ENCODE measurements around the gene COCH. TPM values are rescaled to one million over a fixed set of nuclear protein-coding genes. Genes with fewer than 3 reads are reported as not detected.
"Not testable (repeated sequence)": the region's sequence is repeated elsewhere in the genome, so short reads cannot be mapped to it uniquely, and the experiment has no call there.

The COCH gene
- total RNA-seq, 1 experiment from 2014 or later: 28.2 TPM

DNA sequence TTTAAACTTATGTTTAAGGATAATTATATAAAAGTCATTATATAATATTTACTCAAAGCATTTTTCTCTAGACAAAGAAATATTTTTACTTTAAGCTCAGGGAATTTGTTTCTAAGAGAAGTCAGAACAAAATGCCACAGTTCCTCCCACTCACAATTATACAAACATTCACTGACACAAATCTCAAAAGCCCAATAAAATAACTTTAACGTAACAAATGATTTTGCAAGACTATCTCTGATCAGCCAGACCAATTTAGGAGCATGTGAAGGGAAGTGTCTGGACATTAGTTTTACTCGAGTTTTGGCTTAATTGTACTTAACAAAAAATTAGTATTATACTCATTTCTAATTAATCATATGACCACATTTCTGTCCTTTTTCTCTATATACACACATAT lies 41.2 kb downstream of the COCH start:
- no peak for DNase-seq (ENCODE audit: extremely low read depth, low read depth)

DNA sequence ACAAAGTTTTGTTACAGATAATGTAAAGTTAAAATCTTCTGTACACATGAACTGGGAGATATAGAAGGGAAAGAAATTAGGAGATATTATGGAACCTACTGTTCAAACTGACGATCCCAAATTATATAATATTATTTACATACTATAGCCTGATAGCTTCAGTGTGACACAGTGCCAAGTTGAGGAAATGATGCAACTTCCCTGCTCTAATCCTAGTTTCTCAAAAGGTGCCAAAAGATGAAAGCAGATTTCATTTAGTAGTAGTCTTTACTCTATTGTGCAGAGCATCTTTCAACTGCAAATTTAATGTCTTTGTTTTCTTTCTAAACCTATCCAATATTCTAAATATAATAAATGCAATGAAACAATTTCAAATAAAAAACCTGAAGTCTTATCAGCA lies 46.9 kb downstream of the COCH start:
- DNase-seq (ENCODE audit: extremely low read depth, low read depth): no peak

DNA sequence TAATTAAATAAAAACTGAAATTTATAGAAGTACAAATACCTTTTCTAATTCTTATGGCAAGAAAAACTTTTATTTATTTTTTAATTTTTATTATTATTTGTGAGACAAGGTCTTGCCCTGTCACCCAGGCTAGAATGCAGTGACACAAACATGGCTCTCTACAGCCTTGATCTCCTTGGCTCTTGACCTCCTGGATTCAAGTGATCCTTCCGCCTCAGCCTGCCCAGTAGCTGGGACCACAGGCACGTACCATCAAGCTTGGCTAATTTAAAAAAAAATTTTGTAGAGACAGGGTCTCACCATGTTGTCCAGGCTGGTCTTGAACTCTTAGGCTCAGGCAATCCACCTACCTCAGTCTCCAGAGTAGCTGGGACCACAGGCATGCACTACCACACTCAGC lies 47.4 kb downstream of the COCH start:
- DNase-seq (ENCODE audit: extremely low read depth, low read depth): no peak

DNA sequence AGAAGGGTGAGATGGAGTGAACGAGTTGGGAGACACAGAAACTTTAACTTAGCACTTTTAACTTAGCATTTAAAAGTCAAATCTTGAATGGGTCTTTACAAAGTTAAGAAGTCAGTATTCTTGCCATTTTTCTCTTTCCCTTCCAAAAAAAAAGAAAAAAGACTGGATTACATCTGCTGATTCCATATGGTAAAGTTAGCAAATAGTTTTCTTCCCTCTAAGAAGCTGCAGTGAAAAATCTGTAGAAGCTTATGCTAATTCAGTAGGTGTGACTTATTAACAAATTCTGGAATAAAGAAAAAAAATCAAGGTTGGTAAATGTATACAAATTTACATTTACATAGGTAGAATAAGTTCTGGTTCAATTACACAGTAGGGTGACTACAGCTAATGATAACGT lies 50.9 kb downstream of the COCH start:
- no peak for DNase-seq (ENCODE audit: extremely low read depth, low read depth)

DNA sequence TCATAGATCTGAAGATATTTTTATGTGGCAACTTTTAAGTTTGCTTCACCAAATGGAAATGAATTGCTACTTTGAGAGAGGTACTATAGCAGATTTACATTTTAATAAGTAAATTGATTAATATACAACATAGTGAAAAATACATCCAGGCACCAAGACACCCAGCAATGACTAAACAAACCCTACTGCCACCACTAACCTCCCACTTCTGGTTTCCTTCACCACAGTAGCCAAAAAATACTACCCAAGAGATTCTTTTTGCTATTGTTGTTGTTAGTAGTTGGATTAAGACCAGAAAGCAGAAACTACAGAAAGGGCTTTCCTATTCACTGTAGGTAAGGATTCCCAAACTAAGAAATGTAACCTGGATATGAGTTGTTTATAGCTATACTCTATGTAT lies 54.1 kb downstream of the COCH start:
- no peak for DNase-seq (ENCODE audit: extremely low read depth, low read depth)

DNA sequence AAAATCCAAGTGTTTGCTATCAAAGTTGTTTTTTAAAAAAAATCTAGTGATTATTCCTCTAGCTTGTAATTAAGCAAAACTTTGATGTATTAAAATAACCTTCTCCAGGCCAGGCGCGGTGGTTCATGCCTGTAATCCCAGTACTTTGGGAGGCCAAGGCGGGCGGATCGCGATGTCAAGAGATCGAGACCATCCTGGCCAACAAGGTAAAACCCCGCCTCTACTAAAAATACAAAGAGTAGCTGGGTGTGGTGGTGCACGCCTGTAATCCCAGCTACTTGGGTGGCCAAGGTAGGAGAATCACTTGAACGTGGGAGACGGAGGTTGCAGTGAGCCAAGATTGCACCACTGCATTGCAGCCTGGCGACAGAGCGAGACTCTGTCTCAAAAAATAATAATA lies 59.6 kb downstream of the COCH start:
- DNase-seq (ENCODE audit: extremely low read depth, low read depth): not testable (repeated sequence)

DNA sequence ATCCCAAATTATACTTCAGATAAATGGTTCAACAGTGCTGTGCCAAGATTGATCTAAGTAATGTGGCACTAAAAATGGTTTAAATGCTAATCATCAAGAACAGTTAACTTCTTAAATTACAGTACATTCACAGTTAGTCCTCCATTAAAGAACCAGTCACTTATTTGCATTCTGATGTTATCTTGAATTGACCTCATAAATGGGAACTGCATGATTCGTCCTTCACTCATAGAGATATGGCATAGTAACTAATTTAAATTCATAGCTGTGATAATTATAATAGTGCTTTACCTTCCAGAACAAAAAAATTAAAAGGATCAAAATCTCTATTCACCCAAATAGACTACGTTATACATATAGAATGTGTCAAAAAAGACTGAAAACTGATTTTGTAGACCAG lies 61.1 kb downstream of the COCH start:
- no peak for DNase-seq (ENCODE audit: extremely low read depth, low read depth)

DNA sequence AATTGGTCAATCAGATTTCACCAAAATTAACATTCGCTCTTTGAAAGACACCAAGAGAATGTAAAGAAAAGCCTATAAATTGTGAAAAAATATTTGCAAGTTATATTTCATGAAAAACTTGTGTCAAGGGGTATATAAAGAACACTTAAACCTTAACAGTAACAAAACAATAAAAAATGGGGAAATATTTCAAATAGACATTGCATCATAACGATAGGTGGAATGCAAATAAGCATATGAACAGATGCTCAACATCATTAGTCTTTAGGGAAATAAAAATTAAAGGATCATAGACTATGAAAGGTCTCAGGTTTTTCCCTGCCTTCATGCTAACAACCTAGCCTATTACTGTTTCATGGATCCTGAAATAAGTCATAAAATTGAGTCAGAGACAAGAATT lies 64.3 kb downstream of the COCH start:
- no peak for DNase-seq (ENCODE audit: extremely low read depth, low read depth)

Other genes with a start within 250 kb of the COCH start
- gene AP4S1, start 151.1 kb downstream of the COCH start, total RNA-seq (2014; rRNA removed; shearing (Covaris generic)): 5.4 and 9.7 TPM in 2 replicates
- gene STRN3, start 151.8 kb downstream of the COCH start, total RNA-seq (2014; rRNA removed; shearing (Covaris generic)): 38.0 and 45.9 TPM in 2 replicates

Measured in NCI-H460 (cell line).